ENCODE results near the gene ANKRD29. TPM values are rescaled to one million over a fixed set of nuclear protein-coding genes. Genes with fewer than 3 reads are reported as not detected.

Gene ANKRD29
- total and polyA plus RNA-seq, 9 of the 15 experiments (the other 6 are each of a cell fraction or from before 2014, with no cell fraction given), result 0.36 TPM; not detected in 8

- Histone ChIP-seq H3K27me3 (ENCODE audit: control insufficient read depth in 2 of 2, insufficient read depth in 2 of 2, low read length in 2 of 2) (peaks cover 0 to 16% of the 10 kb centered on the region in 2 experiments; a peak in 2 of 5 replicates), H3K9ac (ENCODE audit: insufficient read depth in 1 of 2, low read depth in 2 of 2, low read length in 2 of 2) (no peak overlapping the region), H3K79me2 (ENCODE audit: control insufficient read depth, insufficient read depth, low read length) (no peaks in the 10 kb centered on the region), H3K27ac (ENCODE audit: extremely low read depth, low read depth, low read length) (no peak overlapping the region), H2AFZ (ENCODE audit: low read depth, low read length) (no peak overlapping the region), H3K9me3 (replicated peaks; ENCODE audit: control insufficient read depth, insufficient read depth, low read depth, low read length) (no peaks in the 10 kb centered on the region), H3K4me3 (no peak overlapping the region), H3K4me2 (ENCODE audit: insufficient read depth, low read length) (no peak overlapping the region), H3K9me1 (ENCODE audit: control insufficient read depth, insufficient read depth, low read length) (no peaks in the 10 kb centered on the region), H3K36me3 (ENCODE audit: control insufficient read depth, insufficient read depth, low read length) (no peaks in the 10 kb centered on the region), H4K20me1 (replicated peaks; ENCODE audit: control insufficient read depth, insufficient read depth, low read length) (no peaks in the 10 kb centered on the region), H3K4me1 (replicated peaks in 1 of 2; ENCODE audit: control insufficient read depth in 2 of 2, insufficient read depth in 2 of 2, low read length in 2 of 2) (no peaks in the 10 kb centered on the region; a peak in 2 of 5 replicates)
- intact Hi-C loops (cut with micrococcal nuclease) (no loop called here), in situ Hi-C loops (cut with MboI) (no loop called here)
- ChIA-PET CTCF (ENCODE audit: low intra/inter-chr PET ratio) (no interaction called here), POLR2A (interaction anchor here (0.9 kb wide), 1 partner anchor 15 kb away, joined by 4 read pairs; no protein-coding TSS in a partner anchor)
- WGBS (ENCODE audit: insufficient coverage, low coverage, missing lambda C conversion rate), result 4% methylated on average over 1 of the region's 1 CpG
- BruUV-seq (replicated peaks), result no TSS peak
- no peak for TF ChIP-seq MITF (IDR thresholded peaks at IDR 0.05)
- TF ChIP-seq E2F1 (CRISPR knock-in tag; IDR thresholded peaks at IDR 0.05), result no peak
- no peak for TF ChIP-seq GTF2A2 (tag; IDR thresholded peaks at IDR 0.05)
- TF ChIP-seq PHTF2 (CRISPR knock-in tag; IDR thresholded peaks at IDR 0.05), result no peak
- TF ChIP-seq ZFP91 (CRISPR knock-in tag; IDR thresholded peaks at IDR 0.05), result no peak
- TF ChIP-seq AFF4 (CRISPR knock-in tag; IDR thresholded peaks at IDR 0.05), result no peak
- no peak for TF ChIP-seq THRB (CRISPR knock-in tag; conservative IDR thresholded peaks at IDR 0.05)
- TF ChIP-seq MYC (IDR thresholded peaks at IDR 0.05; ENCODE audit: low read depth, low read length), result no peak
- no peak for TF ChIP-seq MYC (CRISPR knock-in tag; IDR thresholded peaks at IDR 0.05; ENCODE audit: borderline replicate concordance, low read depth)
- TF ChIP-seq POU5F1 (IDR thresholded peaks at IDR 0.05; ENCODE audit: borderline replicate concordance, low read depth, low read length, partially characterized antibody), result no peak
- DNase-seq (ENCODE audit: extremely low read depth in 1 of 4, low spot score in 3 of 4), result no peak
- no peak for FAIRE-seq
- ATAC-seq, result no peak
Measured at GRCh38 chr18:23632615-23633014, 30.1 kb downstream of the ANKRD29 start.
